HK-2 (cell line): Measurements from ENCODE around the gene LARP7.
"Not testable (repeated sequence)": the region's sequence is repeated elsewhere in the genome, so short reads cannot be mapped to it uniquely, and the experiment has no call there.

Experiments
- DNase-seq: peaks from one replicate; pipeline ENCODE4 v3.0.0-alpha.2; 2018; ENCODE audit not compliant: unreplicated experiment

LARP7 gene

GRCh38 chr4:112650332-112650731 lies 13.4 kb downstream of the LARP7 start:
- DNase-seq, result no peak

- DNase-seq, result no peak
Observed at GRCh38 chr4:112651641-112652040, 14.7 kb downstream of the LARP7 start.

- no peak for DNase-seq
Observed at GRCh38 chr4:112652216-112652615, 15.3 kb downstream of the LARP7 start.

GRCh38 chr4:112655270-112655669 lies 18.3 kb downstream of the LARP7 start:
- DNase-seq, result no peak

- DNase-seq, result not testable (repeated sequence)
Observed at GRCh38 chr4:112656115-112656514, 19.2 kb downstream of the LARP7 start.

DNA sequence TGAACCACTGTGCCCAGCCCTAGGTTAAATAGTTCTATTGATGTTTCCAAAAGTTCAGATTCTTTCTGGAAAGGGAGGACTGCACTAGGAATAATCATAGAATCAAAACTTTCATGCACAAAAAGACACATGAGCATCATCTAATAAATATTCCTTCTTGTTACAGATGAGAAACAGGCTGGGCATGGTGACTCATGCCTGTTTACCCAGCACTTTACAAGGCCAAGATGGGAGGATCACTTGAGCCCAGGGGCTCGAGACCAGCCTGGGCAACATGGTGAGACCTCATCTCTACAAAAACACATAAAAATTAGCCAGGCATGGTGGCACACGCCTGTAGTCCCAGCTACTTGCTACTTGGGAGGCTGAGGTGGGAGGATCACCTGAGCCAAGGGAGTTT lies 27.7 kb downstream of the LARP7 start:
- no peak for DNase-seq

- no peak for DNase-seq
Observed at GRCh38 chr4:112668131-112668530, 31.2 kb downstream of the LARP7 start.

DNA sequence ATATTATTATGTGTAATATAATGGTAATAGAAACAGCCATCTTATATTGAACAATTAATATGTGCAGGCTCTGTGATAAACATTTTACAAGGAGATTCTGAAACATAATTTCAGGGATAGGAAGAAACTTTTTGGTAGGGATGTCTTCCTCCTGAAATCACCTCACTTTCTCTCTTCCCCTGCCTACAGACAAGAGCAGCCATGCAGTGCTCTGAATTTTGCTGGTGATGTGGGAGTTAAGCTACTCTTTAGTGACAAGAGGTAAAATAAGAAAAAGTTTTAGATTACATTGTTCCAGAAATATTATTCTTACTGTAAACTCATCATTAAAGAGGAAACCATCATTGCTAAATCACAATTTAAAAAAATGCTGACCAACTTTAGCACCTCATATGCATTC lies 36.1 kb downstream of the LARP7 start:
- no peak for DNase-seq

- no peak for DNase-seq
Observed at GRCh38 chr4:112673686-112674085, 36.7 kb downstream of the LARP7 start.

DNA sequence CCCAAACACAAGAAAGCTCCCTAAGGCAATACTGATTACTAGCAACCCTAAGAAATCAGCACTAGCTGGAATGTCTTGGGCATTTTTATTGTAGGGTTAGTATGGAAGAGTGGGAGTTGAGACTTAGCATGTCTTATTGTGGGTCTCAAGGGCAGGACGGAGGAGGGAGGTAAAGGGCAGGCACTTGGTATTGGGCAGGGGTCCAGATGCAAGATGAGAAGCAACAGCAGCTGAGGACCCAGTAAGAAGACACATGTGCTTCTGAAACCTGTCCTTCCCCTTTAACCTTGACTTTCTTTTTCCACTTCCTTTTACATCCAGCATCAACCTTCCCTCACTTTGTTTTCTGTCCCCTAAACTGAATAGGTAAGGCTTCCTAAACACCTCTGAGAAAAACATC lies 37.4 kb downstream of the LARP7 start:
- DNase-seq, result no peak

DNA sequence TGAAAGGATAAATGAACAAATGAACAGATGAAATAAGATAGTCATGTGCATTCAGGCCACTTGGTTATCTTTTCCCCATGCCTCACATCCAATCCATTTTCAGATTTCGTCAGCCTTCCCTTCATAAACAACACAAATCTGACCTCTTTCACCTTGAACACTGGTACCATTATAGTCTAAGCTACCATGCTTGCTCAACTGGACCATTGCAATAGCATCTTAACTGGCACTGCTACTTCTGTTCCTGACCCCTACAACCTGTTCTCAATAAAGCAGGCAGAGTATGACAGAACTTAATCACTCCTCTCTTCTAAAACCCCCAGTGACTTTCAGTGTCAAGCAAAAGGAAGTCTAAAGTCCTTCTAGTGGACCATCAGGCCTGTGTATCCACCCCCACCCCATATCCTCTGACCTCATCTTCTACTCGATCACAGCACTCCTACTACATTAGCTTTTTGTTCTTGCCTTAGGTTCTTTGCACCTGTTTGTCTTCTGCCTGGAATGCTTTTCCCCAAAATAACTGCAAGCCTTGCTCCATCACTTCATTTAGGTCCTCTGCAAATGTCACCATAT lies 40.7 kb downstream of the LARP7 start:
- DNase-seq, result no peak

DNA sequence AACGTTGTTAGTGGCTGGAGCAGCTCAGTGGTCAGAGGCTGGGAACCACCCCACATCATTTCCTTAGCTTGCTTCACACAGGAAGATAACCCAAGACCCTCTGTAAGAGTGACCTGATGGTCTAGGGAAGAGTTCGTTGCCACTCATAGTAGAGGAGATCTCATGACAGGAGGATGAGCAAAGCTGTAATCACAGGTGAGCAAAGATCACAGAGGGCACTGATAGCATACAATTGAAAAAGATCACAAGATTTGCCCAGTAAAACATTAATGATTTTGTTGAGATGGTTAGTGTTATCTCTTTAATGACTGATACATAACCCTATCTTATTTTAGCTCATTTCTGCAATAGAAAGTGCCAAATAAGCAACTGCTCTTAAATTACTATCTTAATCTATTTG lies 44.1 kb downstream of the LARP7 start:
- DNase-seq, result no peak

DNA sequence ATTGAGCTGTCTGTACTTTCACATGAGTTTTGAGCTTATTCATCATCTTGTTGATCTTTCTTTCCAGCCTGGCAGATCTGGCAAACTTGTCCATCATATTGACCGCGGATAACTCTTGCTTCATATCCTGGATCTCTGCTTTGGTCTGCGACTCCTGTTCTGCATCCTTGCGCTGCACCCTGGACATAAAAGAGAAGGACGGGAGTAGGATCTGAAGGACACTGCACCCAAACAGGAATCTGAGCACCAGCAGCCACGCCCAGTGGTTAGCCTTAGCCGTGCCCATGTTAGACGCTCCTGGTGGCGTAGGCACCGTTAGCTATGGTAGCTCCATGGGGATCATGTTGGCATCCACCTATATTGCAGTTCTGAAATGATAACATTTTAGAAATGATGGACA lies 56.6 kb downstream of the LARP7 start:
- no peak for DNase-seq

DNA sequence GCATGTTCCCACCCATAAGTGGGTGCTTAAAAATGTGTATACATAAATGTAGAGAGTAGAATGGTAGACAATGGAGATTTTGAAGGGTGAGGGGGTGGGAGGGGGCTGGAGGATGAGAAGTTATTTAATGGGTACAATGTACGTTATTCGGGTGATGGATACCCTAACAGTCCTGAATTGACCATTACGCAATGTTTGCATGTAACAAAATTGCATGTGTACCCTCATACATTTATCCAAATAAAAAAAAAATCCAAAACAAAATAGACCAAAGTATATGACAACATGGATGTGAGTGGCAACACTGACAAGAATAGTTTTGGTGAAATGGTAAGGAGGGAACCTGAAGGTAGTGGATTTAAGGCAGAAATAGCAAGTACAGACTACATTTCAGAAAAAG lies 63.7 kb downstream of the LARP7 start:
- no peak for DNase-seq

DNA sequence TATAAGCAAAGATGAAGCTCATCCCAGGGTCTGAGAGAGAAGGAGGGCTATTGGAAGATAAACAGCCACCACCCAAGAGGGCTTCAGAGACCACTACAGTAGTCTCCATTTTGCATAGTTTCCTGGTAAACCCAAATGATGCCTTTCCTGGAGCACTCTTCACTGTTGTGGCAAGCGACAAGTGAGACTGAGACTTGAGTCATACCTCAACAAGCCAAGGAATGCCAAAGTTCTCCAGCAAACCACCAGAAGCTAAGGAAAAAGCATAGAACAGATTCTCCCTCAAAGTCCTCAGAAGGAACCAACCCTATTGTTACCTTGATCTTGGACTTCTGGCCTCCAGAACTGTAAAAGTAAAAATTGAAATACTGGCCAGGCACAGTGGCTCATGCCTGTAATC lies 65.9 kb downstream of the LARP7 start:
- no peak for DNase-seq

GRCh38 chr4:112704322-112704721 lies 67.4 kb downstream of the LARP7 start:
- no peak for DNase-seq

DNA sequence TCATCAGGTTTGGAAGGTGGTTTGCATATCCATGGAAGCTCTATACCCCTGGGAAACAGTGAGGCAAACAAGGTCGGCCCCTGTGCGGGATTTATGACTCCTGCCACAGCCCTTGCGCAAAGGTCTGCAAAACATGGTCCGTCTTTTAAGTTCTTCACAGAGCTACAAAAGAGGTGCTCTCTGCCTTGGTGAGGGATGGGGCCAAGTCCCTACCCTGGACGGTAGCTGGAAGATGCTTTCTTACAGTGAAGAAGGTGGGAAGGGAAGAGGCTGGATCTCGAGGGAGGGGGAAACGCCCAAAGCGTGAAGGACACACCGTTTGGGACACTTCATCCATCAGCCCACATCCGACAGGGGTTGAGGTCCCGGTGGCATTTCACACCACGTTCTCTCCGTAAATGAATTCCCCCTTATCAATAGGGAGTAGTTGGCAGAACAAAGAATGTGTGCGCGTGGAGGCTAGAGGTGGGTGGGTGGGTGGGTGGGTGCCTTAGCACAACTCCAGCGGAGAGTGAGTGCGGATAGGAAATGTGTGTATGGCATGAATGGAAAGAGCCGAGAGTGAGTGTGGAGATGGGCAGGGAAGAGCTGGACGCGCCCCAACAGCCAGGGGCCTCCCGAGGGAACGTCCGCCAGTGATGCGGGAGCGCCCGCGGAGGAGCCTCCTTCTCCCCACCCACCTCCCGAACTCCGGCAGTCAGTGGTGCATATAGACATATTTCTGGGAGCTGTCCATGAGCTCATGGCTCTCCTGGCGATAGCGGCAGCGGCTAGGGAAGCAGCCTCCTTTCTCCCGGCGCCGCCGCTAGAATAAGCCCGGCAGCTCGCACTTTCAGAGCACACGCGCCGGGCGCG lies 68.3 kb downstream of the LARP7 start:
- DNase-seq, result peak; percentile 57

- peak; percentile 6 for DNase-seq
Observed at GRCh38 chr4:112705891-112706839, 69.2 kb downstream of the LARP7 start.

GRCh38 chr4:112706840-112707207 lies 69.9 kb downstream of the LARP7 start:
- no peak for DNase-seq
